Type B pancreatic cell (in vitro differentiated cells): ENCODE results near the gene LMAN1L. TPM values are rescaled to one million over a fixed set of nuclear protein-coding genes. Genes with fewer than 3 reads are reported as not detected.

Experiments
- DNase-seq: peaks from one replicate; pipeline ENCODE4 v3.0.0; 2021; ENCODE audit warnings: mixed read lengths; ENCODE audit not compliant: unreplicated experiment; ENCODE audit errors: extremely low spot score
- H3K27ac Mint-ChIP-seq: 2 replicates; pipeline ENCODE4 v1.8.0; 2021; ENCODE audit warnings: mild to moderate bottlenecking, mixed read lengths
- H3K27me3 Mint-ChIP-seq: 2 replicates; pipeline ENCODE4 v1.8.0; 2021; ENCODE audit warnings: mixed read lengths
- H3K36me3 Mint-ChIP-seq: 2 replicates; pipeline ENCODE4 v1.8.0; 2021; ENCODE audit warnings: mixed read lengths
- H3K4me1 Mint-ChIP-seq: one replicate; pipeline ENCODE4 v1.8.0; 2021; ENCODE audit warnings: mixed read lengths; ENCODE audit not compliant: unreplicated experiment
- H3K4me3 Mint-ChIP-seq: 2 replicates; pipeline ENCODE4 v1.8.0; 2021; ENCODE audit warnings: mild to moderate bottlenecking, mixed read lengths
- H3K9me3 Mint-ChIP-seq: 2 replicates; pipeline ENCODE4 v1.8.0; 2021; ENCODE audit warnings: mixed read lengths
- CTCF ChIP-seq: fragments of 200-600 bp; sonication (generic); conservative IDR thresholded peaks from 2 replicates; pipeline ENCODE4 v1.5.0; 2021; ENCODE audit warnings: antibody characterized with exemption, mild to moderate bottlenecking
- total RNA-seq: library from RNA; stranded (reverse); gene quantifications from 2 replicates; pipeline ENCODE4 v1.2.1, GENCODE V29; 2021; ENCODE audit warnings: low replicate concordance

The LMAN1L gene
- total RNA-seq, 1 donor from 2014 or later: not detected

- DNase-seq: no peak
- peaks cover 12% of the 10 kb centered on the region for H3K27me3 Mint-ChIP-seq
- no peaks in the 10 kb centered on the region for H3K36me3 Mint-ChIP-seq
- no peak overlapping the region for H3K4me3 Mint-ChIP-seq
- H3K4me1 Mint-ChIP-seq: peaks cover 9% of the 10 kb centered on the region
- no peak for TF ChIP-seq CTCF
- no peaks in the 10 kb centered on the region for H3K9me3 Mint-ChIP-seq
- no peak overlapping the region for H3K27ac Mint-ChIP-seq
These were observed 2.7 kb downstream of the LMAN1L start for GRCh38 chr15:74815121-74815934.

GRCh38 chr15:74815961-74816360 lies 3.3 kb downstream of the LMAN1L start:
- peaks cover 9% of the 10 kb centered on the region for H3K4me1 Mint-ChIP-seq
- peaks cover 12% of the 10 kb centered on the region for H3K27me3 Mint-ChIP-seq
- H3K4me3 Mint-ChIP-seq: no peak overlapping the region
- no peak for TF ChIP-seq CTCF
- H3K27ac Mint-ChIP-seq: no peak overlapping the region
- H3K9me3 Mint-ChIP-seq: no peaks in the 10 kb centered on the region
- no peak for DNase-seq
- no peaks in the 10 kb centered on the region for H3K36me3 Mint-ChIP-seq

- Mint-ChIP-seq H3K9me3 (no peaks in the 10 kb centered on the region), H3K36me3 (no peaks in the 10 kb centered on the region), H3K4me1 (peaks cover 9% of the 10 kb centered on the region), H3K27ac (peak overlapping the region; percentile 79), H3K27me3 (peaks cover 13% of the 10 kb centered on the region), H3K4me3 (peak overlapping the region; percentile 44)
- no peak for DNase-seq
- TF ChIP-seq CTCF: no peak
These were observed 4.2 kb downstream of the LMAN1L start for GRCh38 chr15:74816624-74817369.

- Mint-ChIP-seq H3K36me3 (no peaks in the 10 kb centered on the region), H3K4me3 (peak overlapping the region; percentile 76), H3K27me3 (peaks cover 18% of the 10 kb centered on the region), H3K9me3 (no peaks in the 10 kb centered on the region), H3K27ac (peak overlapping the region; percentile 79), H3K4me1 (peaks cover 9% of the 10 kb centered on the region)
- no peak for DNase-seq
- TF ChIP-seq CTCF: peak; percentile 26
These were observed 4.7 kb downstream of the LMAN1L start for GRCh38 chr15:74817370-74817737.

- no peak for TF ChIP-seq CTCF
- no peak overlapping the region for H3K27ac Mint-ChIP-seq
- H3K27me3 Mint-ChIP-seq: peaks cover 41% of the 10 kb centered on the region
- no peaks in the 10 kb centered on the region for H3K36me3 Mint-ChIP-seq
- DNase-seq: no peak
- H3K9me3 Mint-ChIP-seq: no peaks in the 10 kb centered on the region
- H3K4me3 Mint-ChIP-seq: no peak overlapping the region
- peaks cover 9% of the 10 kb centered on the region for H3K4me1 Mint-ChIP-seq
These were observed 7.4 kb downstream of the LMAN1L start for GRCh38 chr15:74820056-74820455.
